Activated CD4-positive, alpha-beta T cell treated with anti-CD3 and anti-CD28 coated beads, Interleukin-2, amount 50 U/mL, for 16 hours (primary cell): Measurements from ENCODE around the gene DENND2C.

Experiments
- DNase-seq: peaks from one replicate; pipeline ENCODE4 v3.0.0-alpha.2; 2020

DENND2C gene

GRCh38 chr1:114669562-114670082, at the start of gene DENND2C:
TSS of gene DENND2C (minus strand) at chr1:114670049. CDS start at chr1:114625984, 44,065 bp downstream.
- no peak for DNase-seq

GRCh38 chr1:114719424-114719787, 49.6 kb upstream of the DENND2C start:
- DNase-seq: no peak

- DNase-seq: peak; percentile 20
These were observed 49.0 kb upstream of the DENND2C start for GRCh38 chr1:114718661-114719423.

GRCh38 chr1:114716304-114717170, 46.7 kb upstream of the DENND2C start, which contains the start of gene NRAS:
TSS of gene NRAS (minus strand) at chr1:114716771. CDS start at chr1:114716160, 611 bp downstream.
- peak; percentile 96 for DNase-seq

- DNase-seq: no peak
These were observed 46.1 kb upstream of the DENND2C start for GRCh38 chr1:114715952-114716303.

- DNase-seq: no peak
These were observed 43.1 kb upstream of the DENND2C start for GRCh38 chr1:114712977-114713376.

- DNase-seq: no peak
These were observed 40.5 kb upstream of the DENND2C start for GRCh38 chr1:114710360-114710759.

- no peak for DNase-seq
These were observed 37.8 kb upstream of the DENND2C start for GRCh38 chr1:114707604-114708003.

GRCh38 chr1:114703242-114703641, 33.4 kb upstream of the DENND2C start:
- no peak for DNase-seq

- DNase-seq: no peak
These were observed 32.9 kb upstream of the DENND2C start for GRCh38 chr1:114702737-114703136.

- no peak for DNase-seq
These were observed 32.1 kb upstream of the DENND2C start for GRCh38 chr1:114701931-114702330.

- DNase-seq: no peak
These were observed 30.3 kb upstream of the DENND2C start for GRCh38 chr1:114700036-114700600.

GRCh38 chr1:114696810-114697209, 27.0 kb upstream of the DENND2C start:
- no peak for DNase-seq

GRCh38 chr1:114695430-114696058, 25.7 kb upstream of the DENND2C start, which contains the start of gene AMPD1:
TSS of gene AMPD1 (minus strand) at chr1:114695546. CDS start at chr1:114695471, 75 bp downstream.
- DNase-seq: no peak

- DNase-seq: no peak
These were observed 24.9 kb upstream of the DENND2C start for GRCh38 chr1:114694540-114695310.

GRCh38 chr1:114692947-114693346, 23.1 kb upstream of the DENND2C start:
- DNase-seq: no peak

- DNase-seq: no peak
These were observed 21.2 kb upstream of the DENND2C start for GRCh38 chr1:114691061-114691460.

GRCh38 chr1:114690148-114690547, 20.3 kb upstream of the DENND2C start:
- DNase-seq: no peak

- DNase-seq: no peak
These were observed 18.7 kb upstream of the DENND2C start for GRCh38 chr1:114688526-114688925.

GRCh38 chr1:114685851-114686250, 16.0 kb upstream of the DENND2C start:
- no peak for DNase-seq

- DNase-seq: no peak
These were observed 7.8 kb upstream of the DENND2C start for GRCh38 chr1:114677691-114678090.

- DNase-seq: no peak
These were observed 6.3 kb upstream of the DENND2C start for GRCh38 chr1:114676115-114676514.
